K562 (cell line): ENCODE measurements around the gene RNF213. TPM values are rescaled to one million over a fixed set of nuclear protein-coding genes. Genes with fewer than 3 reads are reported as not detected.

Experiments used
- C11orf30 ChIP-seq: fragments of 450-650 bp; IDR thresholded peaks from 2 replicates; pipeline ENCODE4 v1.6.1; 2016; ENCODE audit warnings: low read depth, mild to moderate bottlenecking
- E2F4 ChIP-seq: sonication (generic); formaldehyde crosslinking; IDR thresholded peaks from 2 replicates; pipeline ENCODE4 v1.8.0; 2022; ENCODE audit warnings: mild to moderate bottlenecking, low read depth, missing genetic modification reagents
- ELK1 ChIP-seq: sonication (generic); formaldehyde crosslinking; IDR thresholded peaks from 2 replicates; pipeline ENCODE4 v1.8.1; 2022; ENCODE audit warnings: missing genetic modification reagents
- HBP1 ChIP-seq: fragments of 450-650 bp; formaldehyde crosslinking; IDR thresholded peaks from 2 replicates; pipeline ENCODE4 v1.4.0; 2022; ENCODE audit warnings: missing genetic modification characterization
- KAT2B ChIP-seq: IDR thresholded peaks from one replicate; pipeline ENCODE4 v1.6.1; 2012; ENCODE audit warnings: low read depth, mild to moderate bottlenecking, control low read depth, inconsistent platforms, low read length, moderate library complexity
- KLF6 ChIP-seq: fragments of 250-450 bp; sonication (Bioruptor Pico); IDR thresholded peaks from 2 replicates; pipeline ENCODE4 v1.4.0; 2020; ENCODE audit warnings: mild to moderate bottlenecking, moderate library complexity, borderline replicate concordance
- MCM3 ChIP-seq: fragments of 450-650 bp; IDR thresholded peaks from 2 replicates; pipeline ENCODE4 v1.6.1; 2016
- MEIS2 ChIP-seq: fragments of 450-650 bp; IDR thresholded peaks from 2 replicates; pipeline ENCODE4 v1.6.1; 2014; ENCODE audit warnings: mild to moderate bottlenecking; ENCODE audit not compliant: partially characterized antibody
- NFYB ChIP-seq: IDR thresholded peaks from 2 replicates; pipeline ENCODE4 v1.6.1; 2011; ENCODE audit warnings: mild to moderate bottlenecking, moderate library complexity; ENCODE audit not compliant: insufficient read length; ENCODE audit errors: extremely low read depth
- OTX1 ChIP-seq: fragments of 450-650 bp; formaldehyde crosslinking; IDR thresholded peaks from 2 replicates; pipeline ENCODE4 v1.4.0; 2022; ENCODE audit warnings: mild to moderate bottlenecking
- PML ChIP-seq: IDR thresholded peaks from 2 replicates; pipeline ENCODE4 v1.6.1; 2012; ENCODE audit warnings: low read length, inconsistent platforms
- POLR2A ChIP-seq: fragments of 450-650 bp; conservative IDR thresholded peaks from 2 replicates; pipeline ENCODE4 v1.6.1; 2016
- RAD21 ChIP-seq, 2 experiments: fragments of 250-450 bp in 1 of 2; fragments of 450-650 bp in 1 of 2; sonication (Bioruptor Pico) in 1 of 2; formaldehyde crosslinking in 1 of 2; IDR thresholded peaks in 1 of 2; conservative IDR thresholded peaks in 1 of 2; 2 replicates each; pipeline versions ENCODE4 v1.4.0 to v1.8.0; 2020 to 2022; ENCODE audit warnings: mild to moderate bottlenecking in 2 of 2, moderate library complexity in 1 of 2
- SRSF3 ChIP-seq: fragments of 200-400 bp; formaldehyde crosslinking; IDR thresholded peaks from 2 replicates; pipeline ENCODE4 v1.6.1; 2016; ENCODE audit warnings: mild to moderate bottlenecking, low read length, moderate library complexity; ENCODE audit not compliant: insufficient read depth
- TAL1 ChIP-seq: fragments of 450-650 bp; IDR thresholded peaks from 2 replicates; pipeline ENCODE4 v1.6.1; 2016; ENCODE audit warnings: mild to moderate bottlenecking
- ZNF143 ChIP-seq: sonication (generic); formaldehyde crosslinking; IDR thresholded peaks from 2 replicates; pipeline ENCODE4 v1.9.0; 2022; ENCODE audit warnings: mild to moderate bottlenecking, missing genetic modification reagents
- ZNF239 ChIP-seq: fragments of 250-450 bp; sonication (Bioruptor Pico); IDR thresholded peaks from 2 replicates; pipeline ENCODE4 v1.4.0; 2020; ENCODE audit warnings: mild to moderate bottlenecking
- ZNF561 ChIP-seq: fragments of 450-650 bp; formaldehyde crosslinking; conservative IDR thresholded peaks from 2 replicates; pipeline ENCODE4 v1.4.0; 2020; ENCODE audit warnings: mild to moderate bottlenecking, moderate library complexity
- ZNF668 ChIP-seq: fragments of 250-450 bp; sonication (Bioruptor Pico); IDR thresholded peaks from 2 replicates; pipeline ENCODE4 v1.8.0; 2022; ENCODE audit warnings: mild to moderate bottlenecking, inconsistent platforms
- polyA plus RNA-seq, 8 experiments: library from polyadenylated mRNA; depleted of rRNA in 4 of 8; stranded (reverse) in 5 of 8; unstranded in 3 of 8; fragments of >200 nt; fragmentation: Nextera tagmentation in 2 of 8; fragmentation: Illumina TruSeq in 1 of 8; extraction: Ambion mirVana in 2 of 8; extraction: Trizol in 1 of 8; gene quantifications; 2 replicates each; pipeline versions ENCODE4 v1.2.1 to v1.2.3, GENCODE V29; 2011 to 2014; ENCODE audit warnings: inconsistent platforms in 1 of 8, missing spikeins in 1 of 8
- total RNA-seq, 7 experiments: library from RNA; depleted of rRNA in 6 of 7; stranded (reverse); fragments of >200 nt in 6 of 7; fragmentation: Illumina TruSeq in 2 of 7; extraction: Trizol in 2 of 7; gene quantifications; 2 replicates each; pipeline versions ENCODE4 v1.2.1 to v1.2.3, GENCODE V29; 2011 to 2021; ENCODE audit warnings: low replicate concordance in 1 of 7
- TF ChIP-seq, protein P1 (sequence below): fragments of 200-800 bp; sonication (Bioruptor generic); IDR thresholded peaks from 2 replicates; pipeline ENCODE4 v1.6.1; 2017; ENCODE audit warnings: missing genetic modification characterization, missing compliant biosample characterization
- TF ChIP-seq, protein P2 (sequence below): fragments of 450-650 bp; IDR thresholded peaks from 2 replicates; pipeline ENCODE4 v1.6.1; 2014; ENCODE audit warnings: low read depth, mild to moderate bottlenecking, moderate library complexity, borderline replicate concordance

Gene RNF213
- total and polyA plus RNA-seq, 9 of the 15 experiments (the other 6 are each of a cell fraction or from before 2014, with no cell fraction given) = 5.3 to 33.6 (median 17.9) TPM

DNA sequence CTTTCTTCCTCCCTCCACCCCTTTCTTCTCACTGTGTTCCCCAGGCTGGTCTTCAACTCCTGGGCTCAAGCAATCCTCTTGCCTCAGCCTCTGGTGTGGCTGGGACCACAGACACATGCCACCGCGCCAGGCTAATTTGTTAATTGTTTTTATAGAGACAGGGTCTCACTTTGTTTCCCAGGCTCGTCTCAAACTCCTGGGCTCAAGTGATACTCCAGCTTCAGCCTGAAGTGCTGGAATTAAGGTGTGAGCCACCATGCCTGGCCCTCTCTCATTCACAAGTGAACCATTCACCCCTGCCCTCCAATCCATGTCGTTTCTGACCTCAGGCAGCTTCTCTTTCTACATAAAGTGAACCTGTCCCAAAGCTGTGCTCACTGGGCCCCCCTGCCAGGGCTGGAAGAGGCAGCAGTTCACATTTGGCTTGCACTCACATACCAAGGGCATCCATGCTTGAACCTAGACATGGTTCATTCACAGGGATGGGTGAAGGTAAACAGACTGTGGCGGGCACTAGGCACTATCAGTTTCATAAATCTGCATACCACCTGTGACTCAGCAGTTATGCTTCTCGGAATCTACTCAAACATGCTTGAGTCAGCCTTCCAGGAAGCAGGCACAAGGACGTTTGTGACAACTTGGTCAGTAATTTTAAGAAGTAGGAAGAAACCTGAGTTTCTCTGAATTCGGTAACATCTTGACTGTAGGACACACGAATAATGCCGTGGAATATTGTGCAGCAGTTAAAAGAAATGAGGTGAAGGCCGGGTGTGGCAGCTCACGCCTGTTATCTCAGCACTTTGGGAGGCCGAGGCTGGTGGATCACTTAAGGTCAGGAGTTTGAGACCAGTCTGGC lies 6.0 kb upstream of the RNF213 start (continued):
- TF ChIP-seq KLF6 (CRISPR knock-in tag) (peak; percentile 82), MCM3 (no peak), E2F4 (no peak), ZNF561 (CRISPR knock-in tag) (no peak), NFYB (no peak), TAL1 (no peak; the same call in 1 of the 2 replicates), HBP1 (CRISPR knock-in tag) (0 out of 2 replicates have a peak, but pooled peaks have one; percentile 32), C11orf30 (peak; percentile 99), KAT2B (no peak), ELK1 (no peak), POLR2A (peak; percentile 70), SRSF3 (no peak), OTX1 (no peak), MEIS2 (peak; percentile 55), ZNF143 (no peak), RAD21 (CRISPR knock-in tag; conservative IDR thresholded peaks at IDR 0.05 in 1 of 2, IDR thresholded peaks at IDR 0.05 in 1 of 2) (peak; percentile 15 to 22; a peak in 3 of 4 replicates), ZNF239 (CRISPR knock-in tag) (peak; percentile 77), ZNF668 (CRISPR knock-in tag) (peak; percentile 93), PML (peak; percentile 27; the same call in 1 of the 2 replicates)
- TF ChIP-seq, protein P1, sequence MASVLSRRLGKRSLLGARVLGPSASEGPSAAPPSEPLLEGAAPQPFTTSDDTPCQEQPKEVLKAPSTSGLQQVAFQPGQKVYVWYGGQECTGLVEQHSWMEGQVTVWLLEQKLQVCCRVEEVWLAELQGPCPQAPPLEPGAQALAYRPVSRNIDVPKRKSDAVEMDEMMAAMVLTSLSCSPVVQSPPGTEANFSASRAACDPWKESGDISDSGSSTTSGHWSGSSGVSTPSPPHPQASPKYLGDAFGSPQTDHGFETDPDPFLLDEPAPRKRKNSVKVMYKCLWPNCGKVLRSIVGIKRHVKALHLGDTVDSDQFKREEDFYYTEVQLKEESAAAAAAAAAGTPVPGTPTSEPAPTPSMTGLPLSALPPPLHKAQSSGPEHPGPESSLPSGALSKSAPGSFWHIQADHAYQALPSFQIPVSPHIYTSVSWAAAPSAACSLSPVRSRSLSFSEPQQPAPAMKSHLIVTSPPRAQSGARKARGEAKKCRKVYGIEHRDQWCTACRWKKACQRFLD (CRISPR knock-in tag) = peak; percentile 96
- TF ChIP-seq, protein P2, sequence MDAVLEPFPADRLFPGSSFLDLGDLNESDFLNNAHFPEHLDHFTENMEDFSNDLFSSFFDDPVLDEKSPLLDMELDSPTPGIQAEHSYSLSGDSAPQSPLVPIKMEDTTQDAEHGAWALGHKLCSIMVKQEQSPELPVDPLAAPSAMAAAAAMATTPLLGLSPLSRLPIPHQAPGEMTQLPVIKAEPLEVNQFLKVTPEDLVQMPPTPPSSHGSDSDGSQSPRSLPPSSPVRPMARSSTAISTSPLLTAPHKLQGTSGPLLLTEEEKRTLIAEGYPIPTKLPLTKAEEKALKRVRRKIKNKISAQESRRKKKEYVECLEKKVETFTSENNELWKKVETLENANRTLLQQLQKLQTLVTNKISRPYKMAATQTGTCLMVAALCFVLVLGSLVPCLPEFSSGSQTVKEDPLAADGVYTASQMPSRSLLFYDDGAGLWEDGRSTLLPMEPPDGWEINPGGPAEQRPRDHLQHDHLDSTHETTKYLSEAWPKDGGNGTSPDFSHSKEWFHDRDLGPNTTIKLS = peak; percentile 27; the same call in 1 of the 2 replicates
